Activated naive CD4-positive, alpha-beta T cell treated with anti-CD3 and anti-CD28 coated beads for 36 hours (primary cell): ENCODE measurements around the gene IL15. TPM values are rescaled to one million over a fixed set of nuclear protein-coding genes. Genes with fewer than 3 reads are reported as not detected.

Source experiments
- CTCF ChIA-PET: fragments of 350-600 bp; sonication (Branson Sonifier 250); formaldehyde crosslinking; loops from one replicate; lab custom pipeline; 2021; ENCODE audit warnings: antibody characterized with exemption; lab: Charles Lee
- DNase-seq: peaks from one replicate; pipeline ENCODE4 v3.0.0-alpha.2; 2020
- H3K27ac Mint-ChIP-seq: one replicate; pipeline ENCODE4 v1.8.0; 2021; ENCODE audit warnings: mild to moderate bottlenecking, mixed read lengths
- H3K27me3 Mint-ChIP-seq: one replicate; pipeline ENCODE4 v1.8.0; 2021; ENCODE audit warnings: low read depth, mixed read lengths
- H3K36me3 Mint-ChIP-seq: one replicate; pipeline ENCODE4 v1.8.0; 2021; ENCODE audit warnings: low read depth, mixed read lengths
- H3K4me1 Mint-ChIP-seq: one replicate; pipeline ENCODE4 v1.8.0; 2021; ENCODE audit warnings: low read depth, mixed read lengths
- H3K4me3 Mint-ChIP-seq: one replicate; pipeline ENCODE4 v1.8.0; 2021; ENCODE audit warnings: mild to moderate bottlenecking, moderate library complexity, mixed read lengths
- H3K9me3 Mint-ChIP-seq: one replicate; pipeline ENCODE4 v1.8.0; 2021; ENCODE audit warnings: mixed read lengths
- intact Hi-C: fragments of 100-400 bp; cut with micrococcal nuclease; formaldehyde crosslinking; loops from one replicate; pipeline ENCODE4 v1.15.1; 2023
- total RNA-seq, 2 experiments: library from RNA; stranded (reverse); gene quantifications; one replicate each; pipeline ENCODE4 v1.2.3, GENCODE V29; 2021

The IL15 gene
- total RNA-seq, 2 experiments from 2014 or later = 0.19 to 0.52 TPM

GRCh38 chr4:141652161-141652778, 15.9 kb downstream of the IL15 start:
- Mint-ChIP-seq H3K27me3 (no peaks in the 10 kb centered on the region), H3K36me3 (no peaks in the 10 kb centered on the region), H3K9me3 (no peaks in the 10 kb centered on the region), H3K4me1 (no peaks in the 10 kb centered on the region), H3K4me3 (no peak overlapping the region), H3K27ac (no peak overlapping the region)
- CTCF ChIA-PET = no interaction called here
- no peak for DNase-seq
- intact Hi-C loops = no loop called here

DNA sequence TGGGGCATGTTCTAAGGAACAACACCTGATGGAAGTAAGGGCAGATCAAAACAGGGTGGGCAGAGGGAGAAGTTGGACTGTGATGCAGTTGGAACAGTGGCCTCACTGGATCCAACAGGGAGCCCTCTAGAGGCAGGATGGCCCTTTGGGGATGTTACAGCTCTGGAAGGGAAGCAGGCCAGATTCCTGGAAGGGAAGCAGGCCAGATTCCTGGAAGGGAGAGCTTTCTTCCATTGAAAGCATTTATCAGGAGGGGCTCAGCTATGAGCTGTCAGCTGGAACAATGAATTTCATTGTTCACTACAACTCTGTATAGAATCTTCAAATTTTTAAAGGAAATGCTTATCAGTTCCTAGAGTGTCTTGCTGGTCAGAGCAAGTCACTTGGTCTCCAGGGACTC, 17.7 kb downstream of the IL15 start:
- H3K4me1 Mint-ChIP-seq = peaks cover 2% of the 10 kb centered on the region
- H3K27me3 Mint-ChIP-seq = no peaks in the 10 kb centered on the region
- H3K9me3 Mint-ChIP-seq = no peaks in the 10 kb centered on the region
- no peak overlapping the region for H3K27ac Mint-ChIP-seq
- intact Hi-C loops = no loop called here
- CTCF ChIA-PET = no interaction called here
- H3K4me3 Mint-ChIP-seq = no peak overlapping the region
- H3K36me3 Mint-ChIP-seq = no peaks in the 10 kb centered on the region
- DNase-seq = no peak

- Mint-ChIP-seq H3K27me3 (no peaks in the 10 kb centered on the region), H3K27ac (no peak overlapping the region), H3K9me3 (no peaks in the 10 kb centered on the region), H3K4me1 (peaks cover 2% of the 10 kb centered on the region), H3K4me3 (no peak overlapping the region), H3K36me3 (no peaks in the 10 kb centered on the region)
- intact Hi-C loops = loop anchor here (2.0 kb wide), 1 partner anchor 349 kb away; no protein-coding TSS in a partner anchor
- DNase-seq = no peak
- CTCF ChIA-PET = interaction anchor here (0.6 kb wide), 1 partner anchor 10 kb away, joined by 3 read pairs; no protein-coding TSS in a partner anchor
These were observed 19.6 kb downstream of the IL15 start for GRCh38 chr4:141656031-141656430.

GRCh38 chr4:141657550-141658250, 21.3 kb downstream of the IL15 start:
- CTCF ChIA-PET = no interaction called here
- DNase-seq = no peak
- no peaks in the 10 kb centered on the region for H3K36me3 Mint-ChIP-seq
- H3K27ac Mint-ChIP-seq = no peak overlapping the region
- no peaks in the 10 kb centered on the region for H3K27me3 Mint-ChIP-seq
- intact Hi-C loops = loop anchor here (2.0 kb wide), 1 partner anchor 351 kb away; no protein-coding TSS in a partner anchor
- no peaks in the 10 kb centered on the region for H3K9me3 Mint-ChIP-seq
- no peak overlapping the region for H3K4me3 Mint-ChIP-seq
- peaks cover 2% of the 10 kb centered on the region for H3K4me1 Mint-ChIP-seq

DNA sequence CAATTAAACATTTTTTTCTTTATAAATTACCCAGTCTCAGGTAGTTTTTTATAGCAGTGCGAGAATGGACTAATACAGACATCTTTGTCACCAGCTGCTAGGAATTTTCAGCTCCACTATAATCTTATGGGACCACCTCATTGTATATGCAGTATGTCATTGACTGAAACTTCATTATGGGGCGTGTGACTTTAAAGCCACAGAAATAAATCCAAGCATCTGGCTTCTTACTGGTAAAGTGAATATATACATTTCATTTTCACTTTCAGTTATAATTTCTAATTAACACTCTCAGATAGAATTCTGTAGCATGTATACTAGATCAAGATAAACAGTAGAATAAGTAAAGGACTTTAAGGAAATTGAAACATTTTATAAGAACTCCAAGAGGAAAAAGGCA, 21.9 kb downstream of the IL15 start:
- intact Hi-C loops = no loop called here
- DNase-seq = no peak
- CTCF ChIA-PET = no interaction called here
- no peaks in the 10 kb centered on the region for H3K27me3 Mint-ChIP-seq
- H3K36me3 Mint-ChIP-seq = no peaks in the 10 kb centered on the region
- no peak overlapping the region for H3K27ac Mint-ChIP-seq
- H3K4me3 Mint-ChIP-seq = no peak overlapping the region
- H3K9me3 Mint-ChIP-seq = no peaks in the 10 kb centered on the region
- peaks cover 2% of the 10 kb centered on the region for H3K4me1 Mint-ChIP-seq

DNA sequence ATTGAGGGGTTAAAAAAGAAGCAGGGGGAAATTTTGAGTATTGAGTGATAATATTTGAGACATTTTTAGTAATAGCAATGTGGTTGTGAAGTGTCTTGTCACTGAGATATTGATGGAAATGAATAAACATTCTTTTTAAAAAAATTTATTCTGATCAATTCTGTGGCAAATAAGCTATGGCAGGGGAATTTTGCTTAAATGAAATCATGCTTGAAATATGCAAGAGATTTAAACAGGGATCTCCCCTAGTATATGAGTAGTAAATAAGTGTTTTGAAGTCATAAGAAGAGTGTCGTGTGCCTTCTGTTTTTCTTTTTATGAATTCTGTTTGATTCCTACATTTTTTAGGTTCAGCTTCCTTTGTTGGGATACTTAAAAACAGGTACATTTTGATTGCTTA, 23.2 kb downstream of the IL15 start:
- CTCF ChIA-PET = interaction anchor here (0.7 kb wide), 1 partner anchor 157 kb away, joined by 5 read pairs; no protein-coding TSS in a partner anchor
- Mint-ChIP-seq H3K9me3 (no peaks in the 10 kb centered on the region), H3K36me3 (no peaks in the 10 kb centered on the region), H3K4me1 (peaks cover 2% of the 10 kb centered on the region), H3K4me3 (no peak overlapping the region), H3K27ac (no peak overlapping the region), H3K27me3 (no peaks in the 10 kb centered on the region)
- intact Hi-C loops = no loop called here
- no peak for DNase-seq

- intact Hi-C loops = no loop called here
- Mint-ChIP-seq H3K4me1 (peaks cover 2% of the 10 kb centered on the region), H3K36me3 (no peaks in the 10 kb centered on the region), H3K27me3 (no peaks in the 10 kb centered on the region), H3K27ac (no peak overlapping the region), H3K9me3 (no peaks in the 10 kb centered on the region), H3K4me3 (no peak overlapping the region)
- DNase-seq = no peak
- CTCF ChIA-PET = no interaction called here
These were observed 24.5 kb downstream of the IL15 start for GRCh38 chr4:141660880-141661279.

- Mint-ChIP-seq H3K9me3 (no peaks in the 10 kb centered on the region), H3K4me3 (no peak overlapping the region), H3K36me3 (no peaks in the 10 kb centered on the region), H3K4me1 (no peaks in the 10 kb centered on the region), H3K27ac (no peak overlapping the region), H3K27me3 (no peaks in the 10 kb centered on the region)
- intact Hi-C loops = no loop called here
- CTCF ChIA-PET = no interaction called here
- DNase-seq = no peak
These were observed 32.0 kb downstream of the IL15 start for GRCh38 chr4:141668200-141668910.

DNA sequence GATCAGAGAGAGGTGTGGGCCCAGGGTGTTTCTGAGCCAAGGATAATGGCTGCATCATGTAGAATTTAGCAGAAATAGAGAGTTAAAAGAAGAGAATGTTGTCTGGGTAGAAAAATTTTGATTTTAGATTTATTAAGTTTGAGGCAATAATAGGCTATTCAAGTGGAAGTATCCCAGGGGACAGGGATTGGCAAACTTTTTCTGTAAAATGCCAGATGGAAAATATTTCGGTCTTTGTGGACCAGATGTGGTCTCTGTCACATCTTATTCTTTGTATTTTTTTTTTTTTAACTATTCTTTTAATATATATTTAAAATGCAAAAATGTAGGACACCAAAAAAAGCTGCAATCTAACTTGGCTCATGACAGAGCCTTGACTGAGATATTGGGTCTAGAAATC, 33.1 kb downstream of the IL15 start:
- CTCF ChIA-PET = no interaction called here
- DNase-seq = no peak
- no peaks in the 10 kb centered on the region for H3K27me3 Mint-ChIP-seq
- H3K36me3 Mint-ChIP-seq = no peaks in the 10 kb centered on the region
- intact Hi-C loops = no loop called here
- H3K9me3 Mint-ChIP-seq = no peaks in the 10 kb centered on the region
- no peak overlapping the region for H3K27ac Mint-ChIP-seq
- H3K4me1 Mint-ChIP-seq = no peaks in the 10 kb centered on the region
- H3K4me3 Mint-ChIP-seq = no peak overlapping the region

GRCh38 chr4:141675384-141675783, 39.0 kb downstream of the IL15 start:
- Mint-ChIP-seq H3K36me3 (no peaks in the 10 kb centered on the region), H3K27me3 (no peaks in the 10 kb centered on the region), H3K4me1 (no peaks in the 10 kb centered on the region), H3K4me3 (no peak overlapping the region), H3K27ac (no peak overlapping the region), H3K9me3 (no peaks in the 10 kb centered on the region)
- no peak for DNase-seq
- intact Hi-C loops = no loop called here
- CTCF ChIA-PET = interaction anchor here (0.6 kb wide), 1 partner anchor 82 kb away, joined by 3 read pairs; no protein-coding TSS in a partner anchor

DNA sequence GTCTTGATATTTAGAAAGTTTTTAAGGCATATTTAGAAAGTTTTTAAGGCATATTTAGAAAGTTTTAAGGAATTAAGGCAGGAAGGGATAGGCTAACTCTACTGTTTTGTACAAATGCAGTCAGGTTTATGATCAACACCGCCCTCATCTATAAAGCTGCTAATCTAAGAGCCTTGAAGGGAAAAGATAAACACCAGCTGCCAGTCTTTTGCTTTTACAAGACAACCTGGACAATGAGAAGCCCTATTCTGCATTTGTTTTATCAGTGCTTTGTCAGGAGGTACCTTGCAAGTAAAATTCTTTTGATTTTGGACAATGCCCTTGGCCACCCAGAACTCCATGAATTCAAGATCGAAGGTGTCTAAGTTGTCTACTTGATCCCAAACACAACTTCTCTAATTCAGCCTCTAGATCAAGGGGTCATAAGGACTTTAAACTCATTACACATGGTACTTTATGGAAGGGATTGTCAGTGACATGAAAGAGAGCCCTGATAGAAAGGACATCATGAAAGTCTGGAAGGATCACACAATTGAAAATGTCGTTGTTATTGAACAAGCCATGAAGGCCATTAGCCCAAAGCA, 39.8 kb downstream of the IL15 start:
- Mint-ChIP-seq H3K27me3 (no peaks in the 10 kb centered on the region), H3K36me3 (no peaks in the 10 kb centered on the region), H3K27ac (no peak overlapping the region), H3K4me1 (no peaks in the 10 kb centered on the region), H3K9me3 (no peaks in the 10 kb centered on the region), H3K4me3 (no peak overlapping the region)
- CTCF ChIA-PET = interaction anchor here (0.6 kb wide), 1 partner anchor 81 kb away, joined by 3 read pairs; no protein-coding TSS in a partner anchor
- no peak for DNase-seq
- intact Hi-C loops = no loop called here

DNA sequence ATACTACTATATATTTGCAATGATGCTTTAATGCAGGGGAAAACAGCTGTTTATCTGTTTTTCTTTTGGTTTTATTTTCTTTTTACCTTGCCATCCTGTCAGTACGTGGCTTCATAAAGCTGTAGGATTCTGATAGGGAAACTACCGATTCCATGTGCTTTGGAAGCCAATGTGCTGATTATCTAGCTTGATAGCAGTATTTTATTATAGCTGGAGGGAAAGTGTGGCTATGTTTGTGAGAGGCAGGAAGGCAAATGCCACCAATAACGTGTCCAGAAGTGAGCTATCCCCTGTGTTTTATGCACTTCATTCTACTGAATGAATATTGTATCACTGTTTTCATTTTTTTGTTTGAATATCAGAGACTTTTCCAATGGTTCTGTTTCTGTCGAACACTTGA, 43.7 kb downstream of the IL15 start:
- no peak overlapping the region for H3K4me3 Mint-ChIP-seq
- no peaks in the 10 kb centered on the region for H3K36me3 Mint-ChIP-seq
- no peaks in the 10 kb centered on the region for H3K27me3 Mint-ChIP-seq
- H3K27ac Mint-ChIP-seq = no peak overlapping the region
- CTCF ChIA-PET = no interaction called here
- intact Hi-C loops = no loop called here
- H3K9me3 Mint-ChIP-seq = no peaks in the 10 kb centered on the region
- no peaks in the 10 kb centered on the region for H3K4me1 Mint-ChIP-seq
- DNase-seq = no peak
